ENCODE measurements around the gene TTLL1. TPM values are rescaled to one million over a fixed set of nuclear protein-coding genes. Genes with fewer than 3 reads are reported as not detected.

TTLL1 gene
- total and polyA plus RNA-seq, 7 donors: 1.2 to 4.9 (median 2.2) TPM

GRCh38 chr22:43118953-43119458, 29.8 kb upstream of the TTLL1 start:
- 80 to 84% (median 80%) methylated on average over 7 of the region's 7 CpGs for WGBS, 3 donors
- no peak overlapping the region for H3K27ac ChIP-seq
- DNase-seq (no peak), ATAC-seq (no peak)
- intact Hi-C loops (cut with DNase I): no loop called here
- no peaks in the 10 kb centered on the region for H3K9me3 ChIP-seq
- no peak overlapping the region for H3K4me3 ChIP-seq
- peaks cover 0 to 14% (median 2%) of the 10 kb centered on the region in 3 donors for H3K27me3 ChIP-seq (ENCODE audit: insufficient read depth in 3 of 3, low read length in 2 of 3)
- H3K36me3 ChIP-seq (ENCODE audit: insufficient read depth in 1 of 2, low read depth in 1 of 2): no peaks in the 10 kb centered on the region
- TF ChIP-seq CTCF (IDR thresholded peaks at IDR 0.05): no peak
- H3K4me1 ChIP-seq: no peaks in the 10 kb centered on the region

GRCh38 chr22:43118024-43118849, 29.0 kb upstream of the TTLL1 start:
- no peak overlapping the region for H3K4me3 ChIP-seq
- DNase-seq (no peak), ATAC-seq (no peak)
- no peaks in the 10 kb centered on the region for H3K4me1 ChIP-seq
- H3K9me3 ChIP-seq: no peaks in the 10 kb centered on the region
- peaks cover 0 to 21% (median 4%) of the 10 kb centered on the region in 3 donors for H3K27me3 ChIP-seq (ENCODE audit: insufficient read depth in 3 of 3, low read length in 2 of 3)
- TF ChIP-seq CTCF (IDR thresholded peaks at IDR 0.05): no peak
- no peaks in the 10 kb centered on the region for H3K36me3 ChIP-seq (ENCODE audit: insufficient read depth in 1 of 2, low read depth in 1 of 2)
- 73 to 77% (median 75%) methylated on average over 21 of the region's 21 CpGs for WGBS, 3 donors
- no peak overlapping the region for H3K27ac ChIP-seq
- intact Hi-C loops (cut with DNase I): no loop called here

GRCh38 chr22:43116932-43117331, 27.7 kb upstream of the TTLL1 start:
- 86 to 88% (median 86%) methylated on average over 7 of the region's 7 CpGs for WGBS, 3 donors
- no peak overlapping the region for H3K27ac ChIP-seq
- H3K4me3 ChIP-seq: no peak overlapping the region
- no peaks in the 10 kb centered on the region for H3K9me3 ChIP-seq
- H3K27me3 ChIP-seq (ENCODE audit: insufficient read depth in 3 of 3, low read length in 2 of 3): peaks cover 0 to 32% (median 4%) of the 10 kb centered on the region in 3 donors
- no peaks in the 10 kb centered on the region for H3K4me1 ChIP-seq
- ATAC-seq: no peak
- no peaks in the 10 kb centered on the region for H3K36me3 ChIP-seq (ENCODE audit: insufficient read depth in 1 of 2, low read depth in 1 of 2)
- DNase-seq: no peak
- no peak for TF ChIP-seq CTCF (IDR thresholded peaks at IDR 0.05)
- intact Hi-C loops (cut with DNase I): no loop called here

- Histone ChIP-seq H3K4me1 (peaks cover 12% of the 10 kb centered on the region), H3K36me3 (ENCODE audit: insufficient read depth in 1 of 2, low read depth in 1 of 2) (no peaks in the 10 kb centered on the region), H3K9me3 (no peaks in the 10 kb centered on the region), H3K27me3 (ENCODE audit: insufficient read depth in 3 of 3, low read length in 2 of 3) (peaks cover 0 to 52% (median 14%) of the 10 kb centered on the region in 3 donors), H3K27ac (no peak overlapping the region), H3K4me3 (no peak overlapping the region)
- ATAC-seq: no peak
- DNase-seq: no peak
- TF ChIP-seq CTCF (IDR thresholded peaks at IDR 0.05): no peak
- 51 to 58% (median 55%) methylated on average over 5 of the region's 5 CpGs for WGBS, 3 donors
- intact Hi-C loops (cut with DNase I): no loop called here
Observed at GRCh38 chr22:43114958-43115357, 25.8 kb upstream of the TTLL1 start.

Data from psoas muscle (tissue), 8 donors.